ENCODE data around the gene RILPL1.
"Not testable (repeated sequence)": the region's sequence is repeated elsewhere in the genome, so short reads cannot be mapped to it uniquely, and the experiment has no call there.

DNA sequence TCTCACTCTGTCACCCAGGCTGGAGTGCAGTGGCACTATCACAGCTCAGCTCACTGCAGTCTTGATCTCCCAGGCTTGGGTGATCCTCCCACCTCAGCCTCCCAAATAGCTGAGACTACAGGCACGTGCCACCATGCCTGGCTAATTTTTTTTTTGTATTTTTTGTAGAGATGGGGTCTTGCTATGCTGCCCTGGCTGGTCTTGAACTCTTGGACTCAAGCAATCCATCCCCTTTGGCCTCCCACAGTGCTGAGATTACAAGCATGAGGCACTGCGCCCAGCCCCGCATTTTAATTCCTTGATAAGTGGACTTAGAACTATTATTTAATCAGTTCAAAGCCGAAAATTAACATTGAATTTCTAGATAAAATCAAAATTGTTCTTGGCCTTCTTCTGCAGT is 45.3 kb upstream of the RILPL1 start:
- TF ChIP-seq, protein P1, sequence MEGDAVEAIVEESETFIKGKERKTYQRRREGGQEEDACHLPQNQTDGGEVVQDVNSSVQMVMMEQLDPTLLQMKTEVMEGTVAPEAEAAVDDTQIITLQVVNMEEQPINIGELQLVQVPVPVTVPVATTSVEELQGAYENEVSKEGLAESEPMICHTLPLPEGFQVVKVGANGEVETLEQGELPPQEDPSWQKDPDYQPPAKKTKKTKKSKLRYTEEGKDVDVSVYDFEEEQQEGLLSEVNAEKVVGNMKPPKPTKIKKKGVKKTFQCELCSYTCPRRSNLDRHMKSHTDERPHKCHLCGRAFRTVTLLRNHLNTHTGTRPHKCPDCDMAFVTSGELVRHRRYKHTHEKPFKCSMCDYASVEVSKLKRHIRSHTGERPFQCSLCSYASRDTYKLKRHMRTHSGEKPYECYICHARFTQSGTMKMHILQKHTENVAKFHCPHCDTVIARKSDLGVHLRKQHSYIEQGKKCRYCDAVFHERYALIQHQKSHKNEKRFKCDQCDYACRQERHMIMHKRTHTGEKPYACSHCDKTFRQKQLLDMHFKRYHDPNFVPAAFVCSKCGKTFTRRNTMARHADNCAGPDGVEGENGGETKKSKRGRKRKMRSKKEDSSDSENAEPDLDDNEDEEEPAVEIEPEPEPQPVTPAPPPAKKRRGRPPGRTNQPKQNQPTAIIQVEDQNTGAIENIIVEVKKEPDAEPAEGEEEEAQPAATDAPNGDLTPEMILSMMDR (conservative IDR thresholded peaks at IDR 0.05; ENCODE audit: low read depth, low read length): not testable (repeated sequence)
- not testable (repeated sequence) for TF ChIP-seq EZH2 (IDR thresholded peaks at IDR 0.05; ENCODE audit: low read length, unreplicated experiment); EZH2phosphoT487 (IDR thresholded peaks at IDR 0.05; ENCODE audit: borderline replicate concordance, low read length)

Data from PC-3 (cell line).